SU-DHL-6 (cell line): ENCODE results near the gene BCL2L13.

Experiments used
- H2AFZ ChIP-seq: fragments of 200-600 bp; sonication (generic); 2 replicates; pipeline ENCODE4 v1.6.1; 2014; ENCODE audit warnings: low read depth, mild to moderate bottlenecking, moderate library complexity, mixed read lengths, antibody characterized with exemption, low read length; ENCODE audit not compliant: severe bottlenecking
- H3F3A ChIP-seq: fragments of 200-600 bp; shearing (Covaris generic); 2 replicates; pipeline ENCODE4 v1.6.0; 2016; ENCODE audit warnings: antibody characterized with exemption, mild to moderate bottlenecking; ENCODE audit not compliant: insufficient read depth
- H3K27ac ChIP-seq: fragments of 200-600 bp; sonication (generic); 2 replicates; pipeline ENCODE4 v1.5.1; 2016; ENCODE audit warnings: low read depth, mild to moderate bottlenecking, low read length, moderate library complexity, mixed read lengths
- H3K27me3 ChIP-seq: fragments of 200-600 bp; sonication (generic), shearing (Covaris generic); 2 replicates; pipeline ENCODE4 v1.6.0; 2014; ENCODE audit warnings: mild to moderate bottlenecking, low read length
- H3K36me3 ChIP-seq: fragments of 200-600 bp; sonication (generic); 2 replicates; pipeline ENCODE4 v1.6.1; 2014; ENCODE audit warnings: mild to moderate bottlenecking, low read length, mixed read lengths
- H3K4me2 ChIP-seq: fragments of 300-600, 200-600 bp; shearing (Covaris generic), sonication (generic); 2 replicates; pipeline ENCODE4 v1.6.0; 2014; ENCODE audit warnings: low read length, low read depth, mild to moderate bottlenecking; ENCODE audit not compliant: poor library complexity, severe bottlenecking
- H3K4me3 ChIP-seq: fragments of 200-600 bp; sonication (generic); 2 replicates; pipeline ENCODE4 v1.5.1; 2014; ENCODE audit warnings: antibody characterized with exemption, low read length, mild to moderate bottlenecking, mixed read lengths; ENCODE audit not compliant: insufficient read depth, poor library complexity, severe bottlenecking
- H3K79me2 ChIP-seq: fragments of 200-600 bp; sonication (generic); 2 replicates; pipeline ENCODE4 v1.6.1; 2014; ENCODE audit warnings: mild to moderate bottlenecking, low read length, moderate library complexity; ENCODE audit not compliant: insufficient read depth
- H3K9ac ChIP-seq: fragments of 200-600 bp; sonication (generic); 2 replicates; pipeline ENCODE4 v1.7.0; 2014; ENCODE audit warnings: mild to moderate bottlenecking, low read length
- H3K9me2 ChIP-seq: fragments of 200-600 bp; sonication (generic); replicated peaks from 2 replicates; pipeline ENCODE4 v1.6.1; 2014; ENCODE audit warnings: low read length; ENCODE audit not compliant: insufficient read depth
- H3K9me3 ChIP-seq: fragments of 200-600 bp; sonication (generic); 2 replicates; pipeline ENCODE4 v1.6.1; 2014; ENCODE audit warnings: low read length, mixed read lengths; ENCODE audit not compliant: insufficient read depth
- H4K20me1 ChIP-seq: fragments of 200-600 bp; sonication (generic); 2 replicates; pipeline ENCODE4 v1.6.1; 2014; ENCODE audit warnings: low read depth, mild to moderate bottlenecking, antibody characterized with exemption, low read length, moderate library complexity, mixed read lengths
- EZH2phosphoT487 ChIP-seq: fragments of 200-600 bp; sonication (generic), shearing (Covaris generic); conservative IDR thresholded peaks from 2 replicates; pipeline ENCODE4 v1.6.1; 2018; ENCODE audit warnings: mild to moderate bottlenecking, antibody characterized with exemption, low read length, moderate library complexity, mixed read lengths
- TF ChIP-seq, protein P1 (sequence below): fragments of 200-600 bp; sonication (generic); IDR thresholded peaks from one replicate; pipeline ENCODE4 v1.5.1; 2017; ENCODE audit warnings: antibody characterized with exemption, mild to moderate bottlenecking, low read length, moderate library complexity; ENCODE audit not compliant: insufficient read depth, poor library complexity, severe bottlenecking

The BCL2L13 gene

DNA sequence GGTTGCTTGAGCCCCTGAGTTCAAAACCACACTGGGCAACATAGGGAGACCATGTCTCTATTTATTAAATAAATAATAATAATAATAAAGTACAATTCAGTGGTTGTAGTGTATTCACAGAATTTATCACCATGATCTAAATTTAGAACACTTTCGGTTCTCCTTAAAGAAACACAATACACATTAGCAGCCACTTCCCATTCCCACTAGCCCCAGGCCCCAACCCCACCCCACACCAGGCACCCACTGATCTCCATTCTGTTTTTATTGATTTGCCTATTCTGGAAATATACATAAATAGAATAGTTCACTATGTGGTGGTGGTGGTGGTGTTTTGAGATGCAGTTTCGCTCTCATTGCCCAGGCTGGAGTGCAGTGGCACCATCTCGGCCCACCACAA is 45.7 kb downstream of the BCL2L13 start:
- Histone ChIP-seq H3K36me3 (no peaks in the 10 kb centered on the region), H2AFZ (no peak overlapping the region), H3K9ac (no peak overlapping the region), H3K4me2 (no peak overlapping the region), H3K9me3 (no peaks in the 10 kb centered on the region), H3K79me2 (no peaks in the 10 kb centered on the region), H3K9me2 (no peaks in the 10 kb centered on the region), H3K4me3 (no peak overlapping the region), H3F3A (no peaks in the 10 kb centered on the region), H3K27ac (no peak overlapping the region), H3K27me3 (no peaks in the 10 kb centered on the region), H4K20me1 (no peaks in the 10 kb centered on the region)
- TF ChIP-seq EZH2phosphoT487: no peak
- TF ChIP-seq, protein P1, sequence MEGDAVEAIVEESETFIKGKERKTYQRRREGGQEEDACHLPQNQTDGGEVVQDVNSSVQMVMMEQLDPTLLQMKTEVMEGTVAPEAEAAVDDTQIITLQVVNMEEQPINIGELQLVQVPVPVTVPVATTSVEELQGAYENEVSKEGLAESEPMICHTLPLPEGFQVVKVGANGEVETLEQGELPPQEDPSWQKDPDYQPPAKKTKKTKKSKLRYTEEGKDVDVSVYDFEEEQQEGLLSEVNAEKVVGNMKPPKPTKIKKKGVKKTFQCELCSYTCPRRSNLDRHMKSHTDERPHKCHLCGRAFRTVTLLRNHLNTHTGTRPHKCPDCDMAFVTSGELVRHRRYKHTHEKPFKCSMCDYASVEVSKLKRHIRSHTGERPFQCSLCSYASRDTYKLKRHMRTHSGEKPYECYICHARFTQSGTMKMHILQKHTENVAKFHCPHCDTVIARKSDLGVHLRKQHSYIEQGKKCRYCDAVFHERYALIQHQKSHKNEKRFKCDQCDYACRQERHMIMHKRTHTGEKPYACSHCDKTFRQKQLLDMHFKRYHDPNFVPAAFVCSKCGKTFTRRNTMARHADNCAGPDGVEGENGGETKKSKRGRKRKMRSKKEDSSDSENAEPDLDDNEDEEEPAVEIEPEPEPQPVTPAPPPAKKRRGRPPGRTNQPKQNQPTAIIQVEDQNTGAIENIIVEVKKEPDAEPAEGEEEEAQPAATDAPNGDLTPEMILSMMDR: no peak

DNA sequence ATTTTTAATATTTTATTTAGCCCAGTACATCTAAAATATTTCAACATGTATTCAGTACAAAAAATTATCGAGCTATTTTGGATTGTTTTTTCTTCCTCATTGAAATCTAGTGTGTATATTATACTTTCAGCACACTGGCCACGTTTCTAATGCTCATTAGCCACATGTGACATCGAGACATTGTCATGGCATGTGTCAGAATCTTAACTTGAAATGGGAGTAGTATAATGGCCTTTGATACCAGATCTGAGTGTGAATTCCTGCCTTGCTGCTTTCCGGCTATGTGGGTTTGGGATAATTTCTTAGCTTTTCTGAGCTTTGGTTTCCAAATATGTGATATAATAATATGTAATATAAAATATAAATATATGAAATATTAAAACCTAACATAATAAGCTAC is 54.3 kb downstream of the BCL2L13 start:
- Histone ChIP-seq H3K27me3 (no peaks in the 10 kb centered on the region), H4K20me1 (no peaks in the 10 kb centered on the region), H2AFZ (no peak overlapping the region), H3K4me2 (no peak overlapping the region), H3K79me2 (no peaks in the 10 kb centered on the region), H3K4me3 (no peak overlapping the region), H3K9ac (no peak overlapping the region), H3K9me3 (no peaks in the 10 kb centered on the region), H3F3A (no peaks in the 10 kb centered on the region), H3K9me2 (no peaks in the 10 kb centered on the region), H3K36me3 (no peaks in the 10 kb centered on the region), H3K27ac (no peak overlapping the region)
- no peak for TF ChIP-seq EZH2phosphoT487

DNA sequence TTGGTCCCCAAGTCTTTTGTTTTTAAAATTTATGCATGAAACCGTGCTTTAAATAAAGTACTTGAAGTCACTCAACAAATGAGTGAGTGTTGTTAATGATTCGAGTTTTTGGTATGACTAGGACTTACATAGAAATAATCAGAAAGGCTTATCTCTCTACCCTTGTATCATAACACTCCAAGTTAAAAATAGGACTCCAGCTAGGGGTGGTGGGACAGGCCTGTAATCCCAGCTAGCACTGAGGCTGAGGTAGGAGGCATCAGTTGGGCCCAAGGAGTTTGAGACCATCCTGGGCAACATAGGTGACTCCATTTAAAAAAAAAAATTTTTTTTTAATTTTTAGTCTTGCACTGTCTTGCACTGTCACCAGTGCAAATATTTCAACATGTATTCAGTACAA is 55.6 kb downstream of the BCL2L13 start:
- Histone ChIP-seq H3K27ac (no peak overlapping the region), H3K9ac (no peak overlapping the region), H2AFZ (no peak overlapping the region), H3K9me3 (no peaks in the 10 kb centered on the region), H3K9me2 (no peaks in the 10 kb centered on the region), H3K79me2 (no peaks in the 10 kb centered on the region), H3F3A (no peaks in the 10 kb centered on the region), H3K27me3 (no peaks in the 10 kb centered on the region), H3K4me3 (no peak overlapping the region), H3K36me3 (no peaks in the 10 kb centered on the region), H4K20me1 (no peaks in the 10 kb centered on the region), H3K4me2 (no peak overlapping the region)
- TF ChIP-seq, protein P1: no peak
- TF ChIP-seq EZH2phosphoT487: no peak

DNA sequence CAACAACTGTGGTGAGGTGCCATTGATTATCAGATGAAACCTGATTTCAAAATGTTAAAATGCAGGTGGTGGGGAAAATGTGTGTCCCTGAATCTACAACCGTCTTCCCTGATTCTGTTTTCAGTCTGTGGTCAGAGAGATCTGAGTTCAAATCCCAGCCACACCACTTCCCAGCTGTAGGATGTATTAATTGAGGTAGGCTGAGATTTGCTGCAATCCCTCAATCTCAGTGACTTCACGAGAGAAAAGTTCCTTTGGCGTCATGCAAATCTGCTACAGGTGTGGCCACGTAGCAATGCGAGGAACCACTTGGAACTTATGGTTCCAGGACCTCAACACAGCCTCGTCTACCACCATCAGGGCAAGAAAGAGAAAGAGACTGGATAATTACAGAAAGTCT is 56.2 kb downstream of the BCL2L13 start:
- no peak overlapping the region for H3K4me2 ChIP-seq
- no peaks in the 10 kb centered on the region for H3F3A ChIP-seq
- H2AFZ ChIP-seq: no peak overlapping the region
- no peaks in the 10 kb centered on the region for H3K36me3 ChIP-seq
- no peaks in the 10 kb centered on the region for H3K27me3 ChIP-seq
- no peaks in the 10 kb centered on the region for H3K9me2 ChIP-seq
- no peak overlapping the region for H3K9ac ChIP-seq
- no peak overlapping the region for H3K27ac ChIP-seq
- H3K9me3 ChIP-seq: no peaks in the 10 kb centered on the region
- TF ChIP-seq, protein P1: no peak
- TF ChIP-seq EZH2phosphoT487: no peak
- no peaks in the 10 kb centered on the region for H4K20me1 ChIP-seq
- H3K79me2 ChIP-seq: no peaks in the 10 kb centered on the region
- H3K4me3 ChIP-seq: no peak overlapping the region
